Hepatocyte (in vitro differentiated cells): ENCODE data around the gene ARHGAP45. TPM values are rescaled to one million over a fixed set of nuclear protein-coding genes. Genes with fewer than 3 reads are reported as not detected.

Source experiments
- DNase-seq: peaks from one replicate; pipeline ENCODE4 v3.0.0-alpha.2; 2016; ENCODE audit warnings: low spot score
- H2AFZ ChIP-seq: fragments of 200-600 bp; sonication (generic); 2 replicates; pipeline ENCODE4 v1.6.0; 2016; ENCODE audit warnings: antibody characterized with exemption, mild to moderate bottlenecking
- H3K27ac ChIP-seq: fragments of 200-600 bp; sonication (generic); 2 replicates; pipeline ENCODE4 v1.5.1; 2016; ENCODE audit warnings: mild to moderate bottlenecking
- H3K27me3 ChIP-seq: fragments of 200-600 bp; sonication (generic); 2 replicates; pipeline ENCODE4 v1.6.1; 2016
- H3K36me3 ChIP-seq: fragments of 200-600 bp; sonication (generic); replicated peaks from 2 replicates; pipeline ENCODE4 v1.5.1; 2016; ENCODE audit warnings: low read depth; ENCODE audit not compliant: insufficient read depth
- H3K4me1 ChIP-seq: fragments of 200-600 bp; sonication (generic); 2 replicates; pipeline ENCODE4 v1.5.1; 2016; ENCODE audit warnings: mild to moderate bottlenecking, moderate library complexity; ENCODE audit not compliant: insufficient read depth
- H3K4me2 ChIP-seq: fragments of 200-600 bp; sonication (generic); 2 replicates; pipeline ENCODE4 v1.6.0; 2016
- H3K4me3 ChIP-seq: fragments of 200-600 bp; sonication (generic); 2 replicates; pipeline ENCODE4 v1.5.1; 2016; ENCODE audit warnings: mild to moderate bottlenecking
- H3K79me2 ChIP-seq: fragments of 200-600 bp; sonication (generic); 2 replicates; pipeline ENCODE4 v1.6.0; 2017; ENCODE audit warnings: mild to moderate bottlenecking
- H3K9me2 ChIP-seq: fragments of 200-600 bp; sonication (generic); replicated peaks from 2 replicates; pipeline ENCODE4 v1.6.0; 2017; ENCODE audit warnings: mild to moderate bottlenecking; ENCODE audit not compliant: insufficient read depth
- H3K9me3 ChIP-seq: fragments of 200-600 bp; sonication (generic); 2 replicates; pipeline ENCODE4 v1.5.1; 2016; ENCODE audit warnings: low read depth, mild to moderate bottlenecking
- H4K20me1 ChIP-seq: fragments of 200-600 bp; sonication (generic); 2 replicates; pipeline ENCODE4 v1.6.0; 2016; ENCODE audit warnings: mild to moderate bottlenecking; ENCODE audit not compliant: insufficient read depth, poor library complexity, severe bottlenecking
- EZH2 ChIP-seq: fragments of 200-600 bp; sonication (generic); IDR thresholded peaks from 2 replicates; pipeline ENCODE4 v1.6.1; 2016; ENCODE audit warnings: antibody characterized with exemption, mild to moderate bottlenecking, borderline replicate concordance
- EZH2phosphoT487 ChIP-seq: fragments of 200-600 bp; sonication (generic); IDR thresholded peaks from one replicate; pipeline ENCODE4 v1.6.1; 2018; ENCODE audit warnings: antibody characterized with exemption, mild to moderate bottlenecking, low read depth, moderate library complexity; ENCODE audit not compliant: unreplicated experiment, severe bottlenecking
- WGBS: methylation state at CpG from one replicate; pipeline ENCODE4 v1.1.6; 2016; ENCODE audit warnings: low lambda C conversion rate; ENCODE audit errors: missing lambda C conversion rate; 5-methylcytosine and 5-hydroxymethylcytosine counted together
- polyA plus RNA-seq: library from polyadenylated mRNA; unstranded; fragments of >200 nt; fragmentation: Nextera tagmentation; extraction: Ambion mirVana; gene quantifications from 2 replicates; pipeline ENCODE4 v1.2.1, GENCODE V29; 2016
- total RNA-seq: library from RNA; depleted of rRNA; stranded (reverse); fragments of >200 nt; gene quantifications from 2 replicates; pipeline ENCODE4 v1.2.3, GENCODE V29; 2014
- TF ChIP-seq, protein P1 (sequence below): fragments of 200-600 bp; sonication (generic); IDR thresholded peaks from 2 replicates; pipeline ENCODE4 v1.5.1; 2016; ENCODE audit warnings: antibody characterized with exemption, mild to moderate bottlenecking; ENCODE audit not compliant: poor library complexity

Gene ARHGAP45
- total and polyA plus RNA-seq, 2 experiments from 2014 or later: 12.9 to 18.3 TPM

DNA sequence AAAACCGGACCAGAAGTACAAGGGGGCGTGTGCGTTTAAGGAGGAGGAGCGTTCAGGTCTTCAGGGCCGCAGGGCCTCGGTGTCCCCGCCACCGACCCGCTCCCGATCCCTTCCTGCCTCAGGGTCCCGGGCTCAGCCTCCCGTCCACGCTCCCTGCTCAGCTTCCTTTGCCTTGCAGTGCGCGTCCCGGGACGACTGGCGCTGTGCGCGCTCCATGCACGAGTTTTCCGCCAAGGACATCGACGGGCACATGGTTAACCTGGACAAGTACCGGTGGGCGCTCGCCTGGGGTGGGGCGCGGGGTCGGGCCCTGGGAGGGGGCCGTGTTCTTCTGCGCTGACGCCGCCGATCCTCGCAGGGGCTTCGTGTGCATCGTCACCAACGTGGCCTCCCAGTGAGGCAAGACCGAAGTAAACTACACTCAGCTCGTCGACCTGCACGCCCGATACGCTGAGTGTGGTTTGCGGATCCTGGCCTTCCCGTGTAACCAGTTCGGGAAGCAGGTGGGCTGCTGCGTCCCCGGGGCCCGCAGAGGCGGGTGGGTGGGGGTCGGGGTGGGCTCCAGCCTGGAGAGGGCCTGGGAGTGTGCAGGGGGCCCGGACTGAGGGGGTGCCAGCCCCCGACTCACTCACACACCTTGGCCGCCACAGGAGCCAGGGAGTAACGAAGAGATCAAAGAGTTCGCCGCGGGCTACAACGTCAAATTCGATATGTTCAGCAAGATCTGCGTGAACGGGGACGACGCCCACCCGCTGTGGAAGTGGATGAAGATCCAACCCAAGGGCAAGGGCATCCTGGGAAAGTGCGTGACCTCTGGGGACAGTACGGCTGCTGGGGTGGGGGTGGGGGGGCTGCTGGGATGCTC lies 38.3 kb downstream of the ARHGAP45 start:
- peaks cover 19% of the 10 kb centered on the region for H4K20me1 ChIP-seq
- H3K27ac ChIP-seq: peak overlapping the region; percentile 99
- H3K9me2 ChIP-seq: no peaks in the 10 kb centered on the region
- 28% methylated on average over 64 of the region's 69 CpGs for WGBS
- peak overlapping the region; percentile 95 for H3K4me2 ChIP-seq
- H3K36me3 ChIP-seq: no peaks in the 10 kb centered on the region
- H3K27me3 ChIP-seq: no peaks in the 10 kb centered on the region
- H3K79me2 ChIP-seq: peaks cover 24% of the 10 kb centered on the region
- H3K4me1 ChIP-seq: peaks cover 30% of the 10 kb centered on the region
- TF ChIP-seq EZH2phosphoT487: no peak
- no peaks in the 10 kb centered on the region for H3K9me3 ChIP-seq
- peak overlapping the region; percentile 95 for H3K4me3 ChIP-seq
- no peak overlapping the region for H2AFZ ChIP-seq
- DNase-seq: peak; percentile 66

DNA sequence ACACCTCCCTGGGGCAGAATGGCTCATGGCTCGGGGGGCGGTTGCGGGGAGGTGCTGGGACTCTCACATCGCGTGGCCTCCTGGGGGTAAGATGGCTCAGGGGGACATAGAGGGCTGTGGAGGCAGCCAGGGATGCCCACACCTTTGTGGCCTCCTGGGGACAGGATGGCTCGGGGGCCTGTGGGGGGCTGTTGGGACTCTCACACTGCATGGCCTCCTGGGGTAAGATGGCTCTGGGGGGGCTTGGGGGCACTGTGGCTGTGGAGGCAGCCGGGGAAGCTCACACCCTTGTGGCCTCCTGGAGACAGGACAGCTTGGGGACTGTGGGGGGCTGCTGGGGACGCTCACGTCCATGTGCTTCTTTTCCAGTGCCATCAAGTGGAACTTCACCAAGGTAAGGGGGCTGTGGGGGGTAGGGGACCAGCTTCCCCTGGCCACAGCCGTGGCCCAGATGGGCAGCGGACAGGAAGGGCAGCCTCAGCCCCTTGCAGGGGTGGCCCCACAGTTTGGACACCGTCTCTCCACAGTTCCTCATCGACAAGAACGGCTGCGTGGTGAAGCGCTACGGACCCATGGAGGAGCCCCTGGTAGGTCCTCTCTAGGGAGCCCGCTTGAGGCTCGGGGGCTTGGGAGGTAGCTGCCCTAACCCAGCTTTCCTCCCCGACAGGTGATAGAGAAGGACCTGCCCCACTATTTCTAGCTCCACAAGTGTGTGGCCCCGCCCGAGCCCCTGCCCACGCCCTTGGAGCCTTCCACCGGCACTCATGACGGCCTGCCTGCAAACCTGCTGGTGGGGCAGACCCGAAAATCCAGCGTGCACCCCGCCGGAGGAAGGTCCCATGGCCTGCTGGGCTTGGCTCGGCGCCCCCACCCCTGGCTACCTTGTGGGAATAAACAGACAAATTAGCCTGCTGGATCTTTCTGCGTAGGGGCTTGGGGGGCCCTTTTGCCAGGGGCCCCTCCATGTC lies 39.2 kb downstream of the ARHGAP45 start:
- peak overlapping the region; percentile 99 for H3K27ac ChIP-seq
- H3K4me2 ChIP-seq: peak overlapping the region; percentile 95
- DNase-seq: no peak
- H3K9me2 ChIP-seq: no peaks in the 10 kb centered on the region
- no peak overlapping the region for H2AFZ ChIP-seq
- 93% methylated on average over 31 of the region's 32 CpGs for WGBS
- TF ChIP-seq EZH2 (no peak), EZH2phosphoT487 (no peak)
- TF ChIP-seq, protein P1, sequence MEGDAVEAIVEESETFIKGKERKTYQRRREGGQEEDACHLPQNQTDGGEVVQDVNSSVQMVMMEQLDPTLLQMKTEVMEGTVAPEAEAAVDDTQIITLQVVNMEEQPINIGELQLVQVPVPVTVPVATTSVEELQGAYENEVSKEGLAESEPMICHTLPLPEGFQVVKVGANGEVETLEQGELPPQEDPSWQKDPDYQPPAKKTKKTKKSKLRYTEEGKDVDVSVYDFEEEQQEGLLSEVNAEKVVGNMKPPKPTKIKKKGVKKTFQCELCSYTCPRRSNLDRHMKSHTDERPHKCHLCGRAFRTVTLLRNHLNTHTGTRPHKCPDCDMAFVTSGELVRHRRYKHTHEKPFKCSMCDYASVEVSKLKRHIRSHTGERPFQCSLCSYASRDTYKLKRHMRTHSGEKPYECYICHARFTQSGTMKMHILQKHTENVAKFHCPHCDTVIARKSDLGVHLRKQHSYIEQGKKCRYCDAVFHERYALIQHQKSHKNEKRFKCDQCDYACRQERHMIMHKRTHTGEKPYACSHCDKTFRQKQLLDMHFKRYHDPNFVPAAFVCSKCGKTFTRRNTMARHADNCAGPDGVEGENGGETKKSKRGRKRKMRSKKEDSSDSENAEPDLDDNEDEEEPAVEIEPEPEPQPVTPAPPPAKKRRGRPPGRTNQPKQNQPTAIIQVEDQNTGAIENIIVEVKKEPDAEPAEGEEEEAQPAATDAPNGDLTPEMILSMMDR: no peak
- H3K79me2 ChIP-seq: peaks cover 24% of the 10 kb centered on the region
- H4K20me1 ChIP-seq: peaks cover 19% of the 10 kb centered on the region
- H3K27me3 ChIP-seq: no peaks in the 10 kb centered on the region
- no peak overlapping the region for H3K4me3 ChIP-seq
- no peaks in the 10 kb centered on the region for H3K9me3 ChIP-seq
- peaks cover 30% of the 10 kb centered on the region for H3K4me1 ChIP-seq
- H3K36me3 ChIP-seq: no peaks in the 10 kb centered on the region

DNA sequence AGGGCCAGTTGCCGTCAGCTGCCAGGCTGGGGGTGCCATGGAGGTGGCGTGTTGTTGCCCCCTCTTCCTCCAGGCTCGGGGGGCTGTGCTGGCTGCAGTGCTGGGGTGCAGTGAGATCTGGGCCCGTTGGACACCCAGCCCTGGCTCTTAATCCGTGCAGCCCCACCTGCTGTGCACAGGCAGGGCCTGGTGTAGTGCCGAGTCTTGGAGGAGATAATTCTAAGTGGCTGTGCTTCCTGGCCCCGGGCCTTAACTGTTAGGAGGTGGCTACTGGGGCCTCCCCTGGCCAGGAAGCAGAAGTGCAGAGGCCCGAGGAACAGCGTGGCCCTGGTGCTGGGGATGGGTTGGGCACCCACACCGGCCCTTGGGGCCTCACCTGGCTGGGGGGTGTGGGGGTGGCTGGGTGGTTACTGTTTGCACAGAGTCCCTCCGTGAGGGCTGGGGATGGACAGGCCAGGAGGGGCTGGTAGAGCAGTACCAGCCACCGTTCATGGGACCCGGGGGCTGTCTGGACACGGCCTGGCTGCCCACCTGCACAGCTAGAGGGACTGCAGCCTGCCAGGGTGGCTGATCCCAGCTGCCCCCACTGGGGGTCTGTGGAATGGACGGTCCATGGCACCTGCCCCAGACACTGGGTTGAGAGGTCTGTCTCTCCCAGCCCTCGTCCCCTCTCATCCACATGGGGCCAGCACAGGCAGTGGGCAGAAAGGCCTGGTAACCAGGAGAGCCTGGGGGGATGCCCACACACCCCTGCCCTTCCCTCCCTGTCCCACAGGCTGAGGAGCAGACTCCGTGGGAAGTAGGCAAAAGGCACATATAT lies 40.1 kb downstream of the ARHGAP45 start:
- Histone ChIP-seq H3K36me3 (no peaks in the 10 kb centered on the region), H3K9me2 (no peaks in the 10 kb centered on the region), H3K4me3 (no peak overlapping the region), H3K79me2 (peaks cover 24% of the 10 kb centered on the region), H3K9me3 (no peaks in the 10 kb centered on the region), H3K27me3 (no peaks in the 10 kb centered on the region), H2AFZ (no peak overlapping the region), H3K27ac (no peak overlapping the region), H3K4me2 (peak overlapping the region; percentile 95), H4K20me1 (peaks cover 19% of the 10 kb centered on the region), H3K4me1 (peaks cover 22% of the 10 kb centered on the region)
- 75% methylated on average over 15 of the region's 17 CpGs for WGBS
- no peak for TF ChIP-seq EZH2phosphoT487
- TF ChIP-seq, protein P1: peak; percentile 13
- peak; percentile 64 for DNase-seq
